HG03558 (cell line): ENCODE measurements around the gene MPG.

Source experiments
- ATAC-seq: cut with Tn5 transposase; IDR thresholded peaks from one replicate; pipeline ENCODE4 v1.9.1; 2021; ENCODE audit warnings: moderate number of reproducible peaks; ENCODE audit not compliant: unreplicated experiment; ENCODE audit errors: extremely low read depth

MPG gene

DNA sequence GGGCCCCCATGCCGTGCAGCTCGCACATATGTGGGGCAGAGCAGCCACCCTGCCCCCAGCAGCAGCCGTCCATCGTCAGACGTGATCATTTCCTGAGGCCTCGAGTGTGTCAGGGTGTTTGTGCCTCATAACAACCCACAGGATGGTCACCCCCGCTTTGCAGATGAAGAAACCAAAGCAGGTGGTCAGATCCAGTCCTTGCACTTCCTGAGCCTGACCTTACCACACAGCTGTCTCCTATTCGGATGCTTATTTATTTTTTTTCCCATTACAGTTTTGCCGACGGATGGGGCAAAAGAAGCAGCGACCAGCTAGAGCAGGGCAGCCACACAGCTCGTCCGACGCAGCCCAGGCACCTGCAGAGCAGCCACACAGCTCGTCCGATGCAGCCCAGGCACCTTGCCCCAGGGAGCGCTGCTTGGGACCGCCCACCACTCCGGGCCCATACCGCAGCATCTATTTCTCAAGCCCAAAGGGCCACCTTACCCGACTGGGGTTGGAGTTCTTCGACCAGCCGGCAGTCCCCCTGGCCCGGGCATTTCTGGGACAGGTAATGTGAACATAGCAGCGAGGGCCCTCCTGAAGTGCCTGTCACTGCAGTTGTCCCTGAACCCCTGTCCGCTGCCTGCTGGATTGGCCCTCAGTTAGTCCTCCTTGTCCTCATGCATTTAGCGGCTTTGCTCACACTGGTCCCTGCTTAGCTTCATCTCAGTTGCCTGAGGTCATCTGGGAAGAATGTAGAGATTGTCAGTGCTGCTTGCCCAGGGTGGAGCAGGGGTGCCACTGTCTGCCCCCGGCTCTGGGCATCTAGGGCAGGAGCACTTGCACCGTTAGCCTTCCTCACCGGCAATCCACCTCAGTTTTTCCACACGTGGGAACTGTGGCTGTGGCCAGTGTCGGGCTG is 1.4 kb downstream of the MPG start:
- ATAC-seq = no peak

GRCh38 chr16:83060-83603 is 5.1 kb downstream of the MPG start:
- no peak for ATAC-seq

DNA sequence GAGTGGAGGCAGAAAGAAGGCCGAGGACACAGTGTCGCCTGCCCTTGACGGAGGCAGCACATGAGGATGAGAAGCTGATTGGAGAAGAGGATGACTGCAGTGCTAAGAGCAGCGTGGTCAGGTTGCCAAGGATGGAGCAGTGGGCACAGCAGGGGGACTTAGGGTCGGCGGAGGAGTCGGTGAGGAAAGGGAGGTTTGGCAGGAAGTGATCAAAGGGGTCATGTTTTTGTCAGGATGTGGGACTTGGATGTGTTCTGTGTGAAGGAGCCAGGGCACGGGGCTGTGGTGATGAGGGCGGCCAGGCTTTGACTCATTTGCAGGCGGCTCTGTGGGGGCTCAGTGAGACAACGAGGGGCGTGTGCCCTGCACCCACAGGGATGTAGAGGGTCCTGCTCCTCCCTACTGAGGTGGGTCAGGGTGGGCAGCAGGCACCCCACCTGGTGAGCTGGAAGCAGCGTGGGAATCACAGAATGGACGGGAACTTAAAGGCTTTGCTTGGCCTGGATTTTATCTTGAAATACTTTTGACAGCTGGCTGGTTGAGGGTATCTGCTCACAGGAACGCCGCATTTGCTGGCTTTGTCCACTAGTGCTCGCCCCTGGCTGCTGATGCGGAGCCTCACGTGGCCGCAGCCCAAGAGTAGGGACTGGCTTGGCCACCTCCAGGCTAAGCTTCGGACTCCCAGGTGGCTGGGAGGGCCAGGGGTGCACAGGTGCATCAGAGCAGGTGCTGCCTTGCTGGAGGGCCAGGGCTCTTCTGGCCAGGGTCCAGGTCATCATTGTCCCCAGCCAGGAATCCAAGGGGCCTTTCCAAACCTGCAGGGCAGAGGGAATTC is 6.0 kb downstream of the MPG start:
- ATAC-seq = no peak

DNA sequence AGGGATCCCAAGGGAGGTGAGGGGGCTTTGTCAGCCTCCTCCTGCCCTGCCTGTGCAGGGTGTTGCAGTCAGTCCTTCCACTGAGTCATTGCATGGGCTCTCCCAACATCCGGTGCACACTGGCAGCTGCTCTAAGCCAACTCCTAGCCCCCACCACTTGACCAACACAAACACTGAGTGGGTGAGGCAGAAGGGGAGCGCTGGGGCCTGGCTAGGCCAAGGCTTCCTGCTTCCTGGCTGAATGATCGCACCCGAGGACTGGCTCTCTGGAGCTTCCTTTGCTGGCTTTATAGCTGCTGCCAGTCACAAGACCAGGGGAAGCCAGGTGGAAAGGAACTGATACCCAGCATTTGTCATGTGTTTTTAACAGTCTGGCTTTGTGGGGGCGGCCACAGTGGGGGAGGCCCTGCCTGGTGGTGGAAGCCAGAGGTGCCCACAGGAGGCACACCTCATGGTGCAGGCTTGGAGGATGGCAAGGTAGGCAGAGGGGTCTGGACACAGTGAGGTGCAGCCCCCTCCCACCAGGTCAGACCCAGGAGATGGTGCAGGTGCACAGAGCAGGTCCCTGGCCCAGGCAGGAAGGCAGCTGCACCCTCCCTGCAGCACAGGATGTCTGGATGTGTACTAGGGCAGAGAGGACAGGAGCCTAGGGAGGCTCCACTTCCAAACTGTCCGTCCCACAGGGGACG is 6.8 kb downstream of the MPG start:
- ATAC-seq = peak; percentile 36

DNA sequence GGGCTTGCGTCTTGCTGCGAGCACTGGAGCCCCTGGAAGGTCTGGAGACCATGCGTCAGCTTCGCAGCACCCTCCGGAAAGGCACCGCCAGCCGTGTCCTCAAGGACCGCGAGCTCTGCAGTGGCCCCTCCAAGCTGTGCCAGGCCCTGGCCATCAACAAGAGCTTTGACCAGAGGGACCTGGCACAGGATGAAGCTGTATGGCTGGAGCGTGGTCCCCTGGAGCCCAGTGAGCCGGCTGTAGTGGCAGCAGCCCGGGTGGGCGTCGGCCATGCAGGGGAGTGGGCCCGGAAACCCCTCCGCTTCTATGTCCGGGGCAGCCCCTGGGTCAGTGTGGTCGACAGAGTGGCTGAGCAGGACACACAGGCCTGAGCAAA is 7.4 kb downstream of the MPG start:
- no peak for ATAC-seq

GRCh38 chr16:85865-86264 is 7.8 kb downstream of the MPG start:
- ATAC-seq = no peak

- ATAC-seq = no peak
These were observed 8.5 kb downstream of the MPG start for GRCh38 chr16:86483-86952.

DNA sequence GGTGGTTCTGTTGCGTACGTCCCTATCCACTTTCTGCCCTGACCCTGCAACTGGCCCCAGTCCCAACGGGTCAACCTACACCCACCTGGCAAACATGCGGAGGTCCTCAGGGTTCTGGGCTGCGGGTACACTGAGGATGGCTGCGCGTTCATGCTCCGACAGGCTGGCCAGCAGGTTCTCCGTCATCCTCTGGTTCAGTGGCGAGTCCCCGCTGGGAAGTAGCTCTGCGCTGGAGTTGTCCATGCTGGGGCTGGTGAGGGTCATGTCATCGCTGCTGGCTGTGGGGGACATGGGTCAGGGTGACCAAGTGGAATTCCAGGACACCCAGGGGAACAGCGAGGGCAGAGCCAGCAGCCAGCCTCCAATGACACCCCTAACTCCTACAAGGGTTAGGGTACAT is 10.6 kb downstream of the MPG start:
- no peak for ATAC-seq

GRCh38 chr16:89391-90302 is 11.6 kb downstream of the MPG start:
- no peak for ATAC-seq

DNA sequence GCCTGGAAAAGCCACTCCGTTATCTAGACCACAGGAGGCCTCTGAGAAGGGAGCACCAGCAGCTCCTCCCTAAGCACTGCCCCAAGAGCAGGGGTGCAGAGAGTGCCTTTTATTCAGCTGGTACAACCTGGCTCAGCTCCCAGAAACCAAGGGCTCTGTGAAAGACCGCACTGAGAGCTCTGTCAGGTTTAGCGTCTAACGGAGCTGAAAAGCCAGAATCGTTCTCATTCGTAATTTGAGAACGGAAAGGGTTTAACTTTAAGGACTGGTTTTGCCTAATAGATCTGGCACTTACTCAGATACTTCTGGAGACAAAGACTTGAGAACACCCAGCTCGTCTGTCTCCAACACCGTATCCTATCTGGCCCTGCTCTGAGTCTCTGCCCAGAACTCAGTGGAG is 13.5 kb downstream of the MPG start:
- ATAC-seq = no peak

DNA sequence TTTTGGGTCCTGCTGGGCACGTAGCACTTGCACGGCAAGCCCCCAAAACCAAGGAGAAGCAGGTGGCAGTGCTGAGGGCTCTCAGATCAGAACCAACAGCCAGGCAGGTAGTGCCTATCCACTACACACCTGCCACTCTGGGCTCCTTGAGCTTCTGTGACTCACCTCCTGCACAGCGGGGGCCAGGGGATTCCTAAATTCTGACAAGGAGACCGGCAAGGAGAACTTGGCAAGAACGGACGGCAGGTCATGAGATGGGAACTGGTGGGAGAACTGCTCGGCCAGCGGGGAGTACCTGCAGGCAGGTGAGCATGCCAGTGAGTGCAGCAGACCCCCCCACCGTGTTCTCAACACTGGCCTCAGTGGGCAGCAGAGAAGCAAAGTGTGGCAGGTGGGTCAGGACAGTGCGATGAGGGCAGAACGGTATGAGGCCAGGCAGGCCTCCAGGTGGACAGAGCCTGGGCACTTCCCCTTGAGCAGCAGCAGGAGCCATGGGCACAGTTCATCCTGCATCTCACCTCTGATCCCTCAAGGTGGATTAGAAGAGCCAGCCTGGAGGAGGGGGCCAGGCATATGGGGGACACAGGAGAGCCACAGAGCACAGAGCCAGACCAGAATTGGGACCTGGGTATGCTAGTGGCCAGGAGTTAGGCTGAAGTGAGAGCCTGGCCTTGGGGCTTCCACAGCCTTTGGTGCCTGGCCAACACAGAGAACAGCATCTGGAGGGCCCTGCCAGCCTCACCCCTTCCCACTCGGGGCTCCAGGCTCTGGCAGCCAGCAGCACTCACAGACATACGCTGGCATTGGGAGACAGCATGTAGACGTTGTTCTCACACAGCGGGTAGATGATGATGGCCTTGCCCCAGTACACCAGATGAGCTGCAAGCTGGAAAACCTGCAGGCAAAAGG is 14.7 kb downstream of the MPG start:
- no peak for ATAC-seq

DNA sequence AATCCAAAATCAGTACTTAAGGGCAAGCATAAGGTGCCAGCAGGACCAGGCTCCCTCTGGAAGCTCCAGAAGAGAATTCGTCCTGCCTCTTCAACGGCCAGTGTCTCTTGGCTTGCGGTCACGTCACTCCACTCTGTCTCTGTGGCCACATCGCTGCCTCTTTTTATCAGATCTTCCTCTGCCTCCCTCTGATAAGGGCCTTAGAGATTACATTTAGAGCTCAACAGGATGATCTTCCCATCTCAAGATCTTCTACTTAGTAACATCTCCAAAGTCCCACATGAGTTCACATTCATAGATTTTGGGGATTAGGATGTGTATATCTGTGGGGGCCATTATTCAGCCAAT is 16.9 kb downstream of the MPG start:
- no peak for ATAC-seq

DNA sequence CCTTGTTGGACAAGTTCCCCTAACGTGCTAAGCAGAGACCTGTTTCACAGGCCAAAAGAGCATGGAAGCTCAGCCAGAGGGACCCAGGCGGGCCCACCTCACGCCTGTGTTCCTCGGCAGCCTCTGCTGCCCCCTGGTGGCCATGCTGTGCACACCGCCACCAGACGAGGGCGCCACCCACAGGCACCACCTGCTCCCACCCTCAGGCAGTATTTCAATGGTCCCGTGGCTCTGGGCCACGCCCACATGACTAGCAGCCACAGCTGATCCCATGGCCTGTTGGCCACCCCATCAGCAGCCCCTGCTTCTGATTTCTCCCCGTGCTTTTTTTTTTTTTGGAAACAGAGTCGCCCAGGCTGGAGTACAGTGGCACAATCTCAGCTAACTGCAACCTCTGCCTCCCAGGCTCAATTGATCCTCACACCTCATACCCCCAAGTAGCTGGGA is 18.9 kb downstream of the MPG start:
- ATAC-seq = no peak

- ATAC-seq = no peak
These were observed 19.8 kb downstream of the MPG start for GRCh38 chr16:97822-98221.

DNA sequence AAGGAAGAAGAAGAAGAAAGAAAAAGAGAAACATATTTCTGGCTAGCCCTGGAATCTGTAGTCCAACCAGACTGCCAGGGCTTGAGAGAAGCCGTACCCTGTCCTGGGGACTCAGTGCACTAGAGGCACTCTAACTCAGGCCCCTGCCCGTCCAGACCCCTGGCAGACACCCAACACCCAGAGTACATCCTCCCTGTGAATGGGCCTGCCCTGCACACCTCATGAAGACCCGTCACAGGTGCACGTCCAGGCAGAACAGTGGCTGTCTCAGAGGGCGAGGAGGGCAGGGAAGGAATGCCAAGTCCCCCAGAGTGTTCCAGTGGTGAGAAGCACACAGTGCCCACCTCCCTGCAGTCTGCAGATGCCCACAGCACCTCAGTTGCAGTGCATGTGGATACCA is 23.0 kb downstream of the MPG start:
- ATAC-seq = no peak

- ATAC-seq = no peak
These were observed 23.6 kb downstream of the MPG start for GRCh38 chr16:101586-101985.

- no peak for ATAC-seq
These were observed 24.2 kb downstream of the MPG start for GRCh38 chr16:102060-102855.

DNA sequence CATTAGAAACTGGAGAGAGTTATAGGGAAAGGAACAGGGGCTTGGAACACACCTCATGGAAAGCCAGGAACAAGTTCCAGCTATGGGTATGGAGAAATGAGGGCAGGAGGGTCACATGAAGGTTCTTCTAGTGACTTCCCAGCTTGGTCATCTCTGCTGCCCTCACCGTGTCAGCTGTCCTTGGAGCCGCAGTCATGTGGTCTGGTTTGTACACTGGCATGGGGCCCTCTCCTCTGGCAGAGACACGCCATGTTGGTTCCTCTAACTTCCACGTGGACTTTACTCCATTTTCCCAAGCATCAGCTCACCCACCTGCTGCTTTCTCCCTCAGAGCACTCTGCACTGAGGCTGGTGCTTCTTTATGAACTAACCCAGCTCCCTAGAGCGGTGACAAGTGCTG is 26.3 kb downstream of the MPG start:
- ATAC-seq = no peak
